Bone marrow (tissue), 2 donors: ENCODE results near the gene TRMO.

Experiments
- DNase-seq, 2 donors: peaks; one replicate each; lab custom pipeline; 2025; lab: John Stamatoyannopoulos, UW

TRMO gene

GRCh38 chr9:97859346-97859745 is 63.0 kb downstream of the TRMO start:
- no peak for DNase-seq

- DNase-seq: no peak
Observed at GRCh38 chr9:97858826-97859225, 63.5 kb downstream of the TRMO start.

- DNase-seq: no peak
Observed at GRCh38 chr9:97858393-97858713, 63.9 kb downstream of the TRMO start.

- no peak for DNase-seq
Observed at GRCh38 chr9:97857606-97858392, 64.5 kb downstream of the TRMO start.

GRCh38 chr9:97856857-97857605 is 65.3 kb downstream of the TRMO start:
- no peak for DNase-seq

- DNase-seq: no peak
Observed at GRCh38 chr9:97855899-97856298, 66.4 kb downstream of the TRMO start.

- no peak for DNase-seq
Observed at GRCh38 chr9:97855486-97855875, 66.8 kb downstream of the TRMO start.

GRCh38 chr9:97854696-97855485 is 67.4 kb downstream of the TRMO start:
- DNase-seq: no peak
